HCT116 (cell line): ENCODE measurements around the gene CYSTM1.

Source experiments
- ATF3 ChIP-seq: IDR thresholded peaks from 2 replicates; pipeline ENCODE4 v1.6.1; 2012
- CEBPB ChIP-seq: IDR thresholded peaks from 2 replicates; pipeline ENCODE4 v1.6.1; 2012; ENCODE audit warnings: low read depth
- CTCF ChIP-seq, 3 experiments: fragments of 200-600 bp in 1 of 3; sonication (generic) in 1 of 3; IDR thresholded peaks in 2 of 3; conservative IDR thresholded peaks in 1 of 3; 2 replicates each; pipeline ENCODE4 v1.5.1; 2012 to 2017; ENCODE audit warnings: low read depth in 2 of 3, low read length in 2 of 3, antibody characterized with exemption in 1 of 3, borderline replicate concordance in 1 of 3, control low read depth in 1 of 3, mild to moderate bottlenecking in 1 of 3, mixed read lengths in 1 of 3, mixed run types in 1 of 3, moderate library complexity in 1 of 3; ENCODE audit not compliant: insufficient read depth in 1 of 3
- EZH2 ChIP-seq: fragments of 200-600 bp; sonication (generic); IDR thresholded peaks from 2 replicates; pipeline ENCODE4 v1.6.1; 2017; ENCODE audit warnings: antibody characterized with exemption, mixed run types
- EZH2phosphoT487 ChIP-seq: fragments of 200-600 bp; IDR thresholded peaks from 2 replicates; pipeline ENCODE4 v1.6.1; 2018; ENCODE audit warnings: antibody characterized with exemption, borderline replicate concordance
- MAX ChIP-seq: IDR thresholded peaks from 2 replicates; pipeline ENCODE4 v1.6.1; 2012
- POLR2A ChIP-seq: IDR thresholded peaks from 2 replicates; pipeline ENCODE4 v1.7.0; 2011; ENCODE audit warnings: borderline replicate concordance; ENCODE audit not compliant: insufficient read depth, insufficient read length; ENCODE audit errors: extremely low read depth
- POLR2AphosphoS5 ChIP-seq: IDR thresholded peaks from 2 replicates; pipeline ENCODE4 v1.6.1; 2011; ENCODE audit warnings: mild to moderate bottlenecking, low read depth, low read length, moderate library complexity
- RAD21 ChIP-seq: IDR thresholded peaks from 2 replicates; pipeline ENCODE4 v1.6.1; 2012; ENCODE audit warnings: low read depth, mild to moderate bottlenecking
- SIN3A ChIP-seq: IDR thresholded peaks from 2 replicates; pipeline ENCODE4 v1.6.1; 2012; ENCODE audit warnings: low read depth

- TF ChIP-seq EZH2phosphoT487 = no peak
- TF ChIP-seq EZH2 = no peak
- TF ChIP-seq CTCF (IDR thresholded peaks at IDR 0.05 in 2 of 3, conservative IDR thresholded peaks at IDR 0.05 in 1 of 3; ENCODE audit: borderline replicate concordance in 1 of 3, insufficient read depth in 1 of 3, low read depth in 2 of 3, low read length in 2 of 3) = no peak
- no peak for TF ChIP-seq CEBPB
- TF ChIP-seq ATF3 = no peak
- no peak for TF ChIP-seq MAX
- TF ChIP-seq RAD21 = no peak
- TF ChIP-seq POLR2A = no peak
- no peak for TF ChIP-seq POLR2AphosphoS5
- no peak for TF ChIP-seq SIN3A
These were observed 2.5 kb upstream of the CYSTM1 start for GRCh38 chr5:140172483-140172882.
